Vagina (tissue), 2 donors: Measurements from ENCODE around the gene ALPK1.

Experiments
- CTCF ChIP-seq, 3 experiments: fragments of 450-650 bp in 2 of 3; fragments of 200-600 bp in 1 of 3; sonication (generic) in 1 of 3; IDR thresholded peaks; one replicate each; pipeline ENCODE4 v1.5.1; 2017 to 2019; ENCODE audit warnings: antibody characterized with exemption in 3 of 3, mild to moderate bottlenecking in 2 of 3, moderate library complexity in 2 of 3
- POLR2A ChIP-seq, 2 donors: fragments of 450-650 bp; IDR thresholded peaks; one replicate each; pipeline ENCODE4 v1.6.1; 2017; ENCODE audit warnings: antibody characterized with exemption in 2 of 2, mild to moderate bottlenecking in 2 of 2, moderate library complexity in 2 of 2
- POLR2AphosphoS5 ChIP-seq, 2 donors: sonication (generic); formaldehyde crosslinking; IDR thresholded peaks; one replicate each; pipeline ENCODE4 v1.9.0; 2017; ENCODE audit warnings: antibody characterized with exemption in 2 of 2, mild to moderate bottlenecking in 2 of 2, low read depth in 1 of 2; ENCODE audit not compliant: insufficient read depth in 1 of 2

DNA sequence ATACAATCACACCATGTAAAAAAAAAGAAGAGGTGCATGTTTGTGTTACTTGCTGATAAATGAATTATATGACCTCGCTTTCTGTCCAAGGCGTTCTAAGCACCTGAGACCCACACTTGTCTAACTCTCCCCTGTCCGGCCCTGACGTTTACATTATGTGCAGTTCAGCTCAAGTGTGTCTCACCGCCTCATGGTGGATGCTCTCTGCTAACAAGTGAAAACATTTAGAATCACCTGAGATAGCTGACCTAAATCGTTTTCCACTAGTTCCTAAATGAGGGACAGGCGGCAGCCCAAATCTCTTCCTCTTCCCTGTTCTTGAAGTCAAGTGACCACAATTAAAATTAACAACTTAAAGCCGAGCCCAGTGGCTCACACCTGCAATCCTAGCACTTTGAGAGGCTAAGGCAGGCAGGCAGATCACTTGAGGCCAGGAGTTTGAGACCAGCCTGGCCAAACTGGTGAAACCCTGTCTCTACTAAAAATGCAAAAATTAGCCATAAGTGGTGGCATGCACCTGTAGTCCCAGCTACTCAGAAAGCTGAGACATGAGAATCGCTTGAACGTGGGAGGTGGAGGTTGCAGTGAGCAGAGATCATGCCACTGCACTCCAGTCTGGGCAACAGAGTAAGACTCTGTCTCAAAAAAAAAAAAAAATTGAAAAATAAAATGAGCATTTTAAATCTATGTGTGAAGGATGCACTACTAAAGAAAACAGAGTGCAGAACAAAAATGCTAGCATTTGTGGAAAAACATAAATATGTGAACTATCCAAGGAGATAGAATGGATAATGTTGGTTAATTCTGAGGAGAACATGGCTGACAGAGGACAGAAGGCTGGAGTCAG lies 7.5 kb upstream of the ALPK1 start:
- TF ChIP-seq POLR2A (IDR thresholded peaks at IDR 0.05) (no peak), CTCF (IDR thresholded peaks at IDR 0.05) (no peak), POLR2AphosphoS5 (IDR thresholded peaks at IDR 0.05; ENCODE audit: insufficient read depth in 1 of 2, low read depth in 1 of 2) (no peak)
